NCI-H526 treated with DMSO at 0.1 percent for 48 hours (cell line): ENCODE measurements around the gene PPP1R3A.
"Not testable (repeated sequence)": the region's sequence is repeated elsewhere in the genome, so short reads cannot be mapped to it uniquely, and the experiment has no call there.

Experiments used
- DNase-seq: peaks from one replicate; lab custom pipeline; 2025; lab: John Stamatoyannopoulos, UW

PPP1R3A gene, protein sequence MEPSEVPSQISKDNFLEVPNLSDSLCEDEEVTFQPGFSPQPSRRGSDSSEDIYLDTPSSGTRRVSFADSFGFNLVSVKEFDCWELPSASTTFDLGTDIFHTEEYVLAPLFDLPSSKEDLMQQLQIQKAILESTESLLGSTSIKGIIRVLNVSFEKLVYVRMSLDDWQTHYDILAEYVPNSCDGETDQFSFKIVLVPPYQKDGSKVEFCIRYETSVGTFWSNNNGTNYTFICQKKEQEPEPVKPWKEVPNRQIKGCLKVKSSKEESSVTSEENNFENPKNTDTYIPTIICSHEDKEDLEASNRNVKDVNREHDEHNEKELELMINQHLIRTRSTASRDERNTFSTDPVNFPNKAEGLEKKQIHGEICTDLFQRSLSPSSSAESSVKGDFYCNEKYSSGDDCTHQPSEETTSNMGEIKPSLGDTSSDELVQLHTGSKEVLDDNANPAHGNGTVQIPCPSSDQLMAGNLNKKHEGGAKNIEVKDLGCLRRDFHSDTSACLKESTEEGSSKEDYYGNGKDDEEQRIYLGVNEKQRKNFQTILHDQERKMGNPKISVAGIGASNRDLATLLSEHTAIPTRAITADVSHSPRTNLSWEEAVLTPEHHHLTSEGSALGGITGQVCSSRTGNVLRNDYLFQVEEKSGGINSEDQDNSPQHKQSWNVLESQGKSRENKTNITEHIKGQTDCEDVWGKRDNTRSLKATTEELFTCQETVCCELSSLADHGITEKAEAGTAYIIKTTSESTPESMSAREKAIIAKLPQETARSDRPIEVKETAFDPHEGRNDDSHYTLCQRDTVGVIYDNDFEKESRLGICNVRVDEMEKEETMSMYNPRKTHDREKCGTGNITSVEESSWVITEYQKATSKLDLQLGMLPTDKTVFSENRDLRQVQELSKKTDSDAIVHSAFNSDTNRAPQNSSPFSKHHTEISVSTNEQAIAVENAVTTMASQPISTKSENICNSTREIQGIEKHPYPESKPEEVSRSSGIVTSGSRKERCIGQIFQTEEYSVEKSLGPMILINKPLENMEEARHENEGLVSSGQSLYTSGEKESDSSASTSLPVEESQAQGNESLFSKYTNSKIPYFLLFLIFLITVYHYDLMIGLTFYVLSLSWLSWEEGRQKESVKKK

GRCh38 chr7:113918946-113919345, at the start of gene PPP1R3A:
TSS of gene PPP1R3A (minus strand) at chr7:113919009. CDS start at chr7:113918996, 13 bp downstream.
- DNase-seq, result no peak

- DNase-seq, result no peak
Measured at GRCh38 chr7:113963356-113963755, 44.5 kb upstream of the PPP1R3A start.

- DNase-seq, result no peak
Measured at GRCh38 chr7:113959910-113960309, 41.1 kb upstream of the PPP1R3A start.

GRCh38 chr7:113955157-113955556, 36.3 kb upstream of the PPP1R3A start:
- no peak for DNase-seq

DNA sequence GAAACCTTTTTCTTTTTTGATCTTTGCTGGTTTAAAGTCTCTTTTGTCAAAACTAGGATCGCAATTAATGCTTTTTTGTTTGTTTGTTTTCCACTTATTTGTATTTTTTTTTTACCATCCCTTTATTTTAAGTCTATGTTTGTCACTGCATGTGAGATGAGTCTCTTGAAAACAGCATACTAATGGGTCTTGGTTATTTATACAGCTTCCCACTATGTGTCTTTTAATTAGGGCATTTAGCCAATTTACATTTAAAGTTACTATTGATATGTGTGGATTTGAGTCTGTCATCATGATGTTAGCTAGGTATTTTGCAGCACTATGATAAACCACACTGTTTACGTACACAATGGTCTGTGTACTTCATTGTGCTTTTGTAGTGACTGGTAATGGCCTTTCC, 34.7 kb upstream of the PPP1R3A start:
- DNase-seq, result no peak

DNA sequence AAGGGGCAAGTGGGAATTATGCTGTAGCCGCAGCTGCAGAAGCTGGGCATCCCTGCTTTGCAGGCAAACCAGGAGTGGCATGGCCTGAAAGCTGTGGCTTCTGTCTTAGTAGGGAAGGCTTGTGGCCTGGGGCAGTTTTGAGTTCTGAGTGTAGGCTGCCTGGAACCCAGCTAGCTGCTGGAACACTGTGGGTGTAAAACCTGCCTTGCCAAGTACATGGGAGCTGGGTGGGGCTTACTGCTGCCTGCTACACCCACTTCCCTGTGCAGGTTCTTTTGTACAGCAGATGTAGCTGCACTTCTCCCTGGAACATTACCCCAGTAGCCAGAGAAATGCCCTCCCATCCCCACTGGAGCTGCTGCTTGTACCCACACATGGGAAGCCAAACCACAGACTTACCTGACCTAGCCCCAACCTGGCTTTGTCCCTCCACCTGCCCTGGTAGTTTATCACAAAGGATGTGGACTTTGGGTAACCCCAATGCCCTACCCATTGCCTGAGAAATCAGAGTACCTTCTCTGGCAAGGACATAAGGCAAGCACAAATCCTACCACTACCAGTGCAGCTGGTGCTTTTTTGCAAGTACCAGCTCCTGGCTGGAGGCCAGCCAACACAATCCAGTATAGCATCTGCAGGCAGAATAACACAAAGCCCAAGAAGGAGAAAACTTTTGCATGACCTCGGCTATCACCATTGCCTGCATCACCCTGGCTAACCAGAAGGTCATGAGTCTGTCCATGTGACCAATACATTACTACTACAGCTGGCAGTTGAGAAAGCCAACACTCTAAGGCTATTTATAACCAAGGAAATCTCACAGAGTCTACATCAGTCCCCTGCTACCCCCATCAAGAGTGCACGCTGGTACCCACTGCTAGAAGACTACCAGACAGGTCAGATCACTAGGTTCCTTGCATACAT, 26.5 kb upstream of the PPP1R3A start:
- DNase-seq, result no peak

- DNase-seq, result no peak
Measured at GRCh38 chr7:113936982-113937381, 18.2 kb upstream of the PPP1R3A start.

DNA sequence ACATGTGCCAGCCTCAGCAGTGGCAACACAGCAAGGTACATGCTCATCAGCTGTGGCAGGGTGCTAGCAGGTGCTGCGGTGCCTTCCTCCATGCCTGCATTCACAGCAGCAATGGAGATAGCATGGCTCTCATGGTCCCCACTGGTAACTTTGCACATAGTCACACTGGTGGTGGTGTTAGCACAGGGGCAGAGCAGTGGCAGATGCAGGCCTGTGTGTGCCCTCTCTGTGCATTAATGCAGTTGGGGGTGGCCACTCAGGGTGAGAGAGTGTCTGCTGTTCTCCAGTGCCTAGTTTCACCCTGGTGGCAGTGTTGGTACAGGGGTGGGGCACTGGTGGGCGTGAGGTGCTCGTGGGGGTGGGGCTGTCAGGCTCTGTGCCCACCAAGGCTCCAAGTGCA, 17.7 kb upstream of the PPP1R3A start:
- DNase-seq, result no peak

DNA sequence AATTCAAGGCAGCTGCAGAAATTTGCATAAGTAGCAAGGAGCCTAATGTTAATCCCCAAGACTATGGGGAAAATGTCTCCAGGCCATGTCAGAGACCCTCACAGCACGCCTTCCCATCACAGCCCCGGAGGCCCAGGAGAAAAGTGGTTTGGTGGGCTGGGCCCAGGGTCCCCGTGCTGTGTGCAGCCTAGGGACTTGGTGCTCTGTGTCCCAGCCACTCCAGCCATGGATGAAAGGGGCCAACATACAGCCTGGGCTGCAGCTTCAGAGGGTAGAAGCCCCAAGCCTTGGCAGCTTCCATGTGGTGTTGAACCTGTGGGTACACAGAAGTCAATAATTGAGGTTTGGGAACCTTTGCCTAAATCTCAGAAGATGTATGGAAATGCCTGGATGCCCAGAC, 10.6 kb upstream of the PPP1R3A start:
- DNase-seq, result not testable (repeated sequence)

GRCh38 chr7:113928112-113928511, 9.3 kb upstream of the PPP1R3A start:
- no peak for DNase-seq

GRCh38 chr7:113922049-113922448, 3.2 kb upstream of the PPP1R3A start:
- no peak for DNase-seq

DNA sequence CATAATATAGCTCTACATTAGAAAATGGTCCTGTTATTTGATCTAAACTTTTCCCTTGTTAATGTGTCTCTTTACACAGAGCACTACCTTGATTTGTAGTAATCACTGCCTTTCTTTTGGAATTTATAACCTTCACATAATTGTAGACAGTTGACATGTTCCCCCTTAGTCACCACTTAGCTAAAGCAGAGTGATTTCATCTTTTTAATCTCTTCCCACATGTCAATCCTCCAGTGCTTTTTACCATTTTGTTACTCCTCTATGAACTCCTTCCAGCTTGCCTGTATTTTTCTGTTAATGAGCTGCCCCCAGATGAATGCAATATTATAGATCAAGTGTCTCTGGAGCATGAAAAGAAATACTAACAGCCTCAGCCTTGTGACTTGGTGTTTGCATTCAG, 2.6 kb upstream of the PPP1R3A start:
- DNase-seq, result no peak

- DNase-seq, result no peak
Measured at GRCh38 chr7:113917840-113918239, 969 bp downstream of the PPP1R3A start.

DNA sequence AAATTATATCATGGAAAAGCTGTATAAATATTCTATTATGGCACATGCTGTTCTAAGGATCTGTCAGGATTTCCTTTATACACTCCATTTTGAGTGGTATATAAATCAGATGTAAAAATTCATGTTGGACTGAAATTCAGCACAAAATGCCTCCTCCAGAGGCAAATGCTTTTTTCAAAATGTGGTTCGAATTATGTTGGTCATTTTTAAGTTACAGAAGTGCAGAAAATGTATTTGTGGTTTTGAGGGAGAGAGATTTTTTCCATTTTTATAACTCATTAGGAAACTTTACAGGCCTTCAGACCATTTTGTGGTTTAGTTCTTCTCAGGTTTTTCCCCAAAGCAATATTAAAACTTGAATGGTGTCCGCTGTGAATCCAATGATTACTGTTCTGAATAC, 2.9 kb downstream of the PPP1R3A start:
- no peak for DNase-seq

DNA sequence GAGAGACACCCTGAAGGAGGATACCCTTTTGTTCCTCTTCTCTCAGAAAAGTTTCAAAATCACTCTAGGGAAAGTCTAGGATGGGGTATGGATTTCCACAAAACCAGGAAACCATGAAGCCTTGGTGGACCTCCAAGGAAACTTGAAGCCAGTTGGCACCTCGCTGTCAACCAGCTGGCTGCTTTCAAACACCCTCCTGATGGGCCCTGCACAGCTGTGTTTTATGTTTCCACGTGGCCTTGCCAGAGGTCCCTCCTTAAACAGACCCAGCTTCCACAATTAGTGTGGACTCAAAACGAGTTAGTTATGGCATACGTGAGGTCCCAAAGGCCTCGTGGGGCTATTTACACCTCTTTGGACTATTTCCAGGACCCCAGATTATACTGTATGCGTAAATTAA, 5.9 kb downstream of the PPP1R3A start:
- DNase-seq, result no peak

DNA sequence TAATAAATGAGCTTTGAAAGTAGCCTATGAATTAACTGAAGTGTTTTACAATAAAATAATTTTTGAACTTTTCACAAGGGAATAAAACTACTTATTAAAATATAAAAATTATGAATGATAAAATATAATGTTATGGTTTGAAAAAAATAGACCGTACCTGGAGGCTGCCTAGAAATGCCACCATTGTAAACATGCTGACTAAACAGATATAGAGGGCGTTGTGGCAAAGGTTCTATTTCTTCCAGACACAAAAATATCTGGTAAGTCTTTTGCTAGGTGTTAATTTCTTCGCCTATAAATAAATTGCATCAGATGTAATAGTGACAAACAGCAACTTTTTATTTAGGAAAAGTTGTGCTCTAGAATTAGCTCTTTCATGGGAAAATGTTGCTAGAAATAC, 11.2 kb downstream of the PPP1R3A start:
- DNase-seq, result no peak

DNA sequence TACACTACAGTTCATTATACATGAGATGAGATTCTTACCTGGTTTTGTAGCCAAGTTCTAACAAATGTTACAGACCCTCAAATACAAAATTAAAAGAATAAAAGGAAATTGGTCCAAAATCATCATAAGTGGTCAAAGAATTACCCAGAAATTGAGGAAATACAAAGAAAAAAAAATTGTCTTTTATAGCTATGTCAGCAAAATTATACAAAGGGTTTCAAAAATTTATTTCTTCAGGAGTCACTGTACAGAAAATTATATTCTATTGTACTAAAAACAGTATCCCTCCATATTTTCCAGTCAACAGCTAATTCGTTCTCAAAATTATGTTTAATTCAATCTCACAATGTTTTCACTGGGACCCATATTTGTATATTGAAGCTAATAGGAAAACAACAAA, 14.3 kb downstream of the PPP1R3A start:
- DNase-seq, result no peak

- no peak for DNase-seq
Measured at GRCh38 chr7:113892818-113893217, 26.0 kb downstream of the PPP1R3A start.

DNA sequence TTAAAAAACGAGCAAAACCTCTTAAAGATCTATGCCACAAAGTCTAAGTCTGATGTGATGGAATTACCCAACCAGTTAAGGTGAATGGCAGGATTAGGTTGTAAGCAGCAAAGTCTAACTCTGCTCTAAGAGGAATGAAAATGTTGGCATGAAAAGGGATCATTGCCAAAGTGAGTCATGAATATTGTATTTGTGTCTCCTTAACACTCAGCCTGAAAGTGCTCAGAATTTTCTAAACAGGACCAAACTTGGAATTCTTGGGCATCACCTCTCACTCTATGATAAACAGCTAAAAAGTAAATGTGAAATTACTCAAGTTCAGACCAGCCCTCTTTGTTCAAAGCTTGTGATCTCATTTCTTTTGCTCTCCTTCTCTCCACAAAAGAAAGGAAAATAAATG, 27.0 kb downstream of the PPP1R3A start:
- DNase-seq, result no peak

DNA sequence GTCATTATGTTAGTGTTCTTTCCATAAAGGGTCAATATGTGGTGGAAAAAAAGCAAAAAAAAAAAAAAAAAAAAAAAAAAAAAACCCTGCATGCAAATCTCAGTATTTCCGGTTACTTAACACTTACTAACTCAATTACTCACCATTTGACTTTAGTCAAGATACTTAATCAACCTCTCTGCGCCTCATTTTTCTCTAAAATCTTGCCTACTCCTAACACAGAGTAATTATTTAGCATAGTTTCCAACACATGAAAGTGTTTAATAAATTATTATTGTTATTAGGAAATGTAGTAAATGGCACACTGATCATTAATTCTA, 27.8 kb downstream of the PPP1R3A start:
- no peak for DNase-seq

DNA sequence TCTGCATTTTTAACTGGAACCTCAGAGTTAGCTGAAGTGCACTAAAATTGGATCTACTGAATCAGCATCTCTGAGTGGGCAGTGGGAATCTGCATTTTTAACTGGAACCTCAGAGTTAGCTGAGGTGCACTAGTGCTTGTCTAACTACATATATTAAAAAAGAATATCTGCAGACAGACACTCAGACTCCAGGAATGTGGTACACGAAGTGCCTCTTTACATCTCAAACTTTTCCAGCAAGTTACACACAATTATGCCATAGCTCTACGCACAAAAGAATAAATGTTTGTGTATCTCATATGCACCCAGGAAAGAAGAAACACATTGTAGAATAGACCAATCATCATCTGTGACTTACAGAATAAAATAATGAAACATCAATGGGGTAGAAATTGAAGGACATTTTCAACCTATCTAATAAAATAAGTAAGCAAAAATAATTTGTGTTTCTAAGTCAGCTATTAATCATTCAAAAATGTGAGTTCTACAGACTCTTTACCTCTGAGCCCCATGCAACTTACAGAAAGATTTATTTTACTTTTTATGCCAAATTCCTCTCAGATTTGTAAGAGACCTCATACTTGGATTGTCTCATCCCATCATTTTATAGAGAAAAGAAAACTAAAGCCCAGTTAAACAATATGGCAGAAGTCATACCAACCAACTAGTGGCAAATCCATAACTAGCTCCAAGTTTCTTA, 28.3 kb downstream of the PPP1R3A start:
- DNase-seq, result no peak
